ENCODE measurements around the gene TRAF4.
"Not testable (repeated sequence)": the region's sequence is repeated elsewhere in the genome, so short reads cannot be mapped to it uniquely, and the experiment has no call there.

Gene TRAF4

DNA sequence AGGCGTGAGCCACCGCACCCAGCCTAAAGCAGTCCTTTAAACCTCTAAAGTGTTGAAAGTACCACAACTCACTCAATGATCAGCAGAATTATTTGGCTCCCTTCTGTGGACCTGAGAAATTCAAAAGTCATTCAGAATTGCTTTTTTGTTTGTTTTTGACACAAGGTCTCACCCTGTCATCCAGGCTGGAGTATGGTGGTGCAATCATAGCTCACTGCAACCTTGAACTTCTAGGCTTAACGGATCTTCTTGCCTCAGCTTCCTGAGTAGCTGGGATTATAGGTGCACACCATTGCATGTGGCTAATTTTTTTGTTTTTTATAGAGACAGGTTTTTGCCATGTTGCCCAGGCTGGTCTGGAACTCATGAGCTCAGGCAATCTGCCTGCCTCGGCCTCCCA lies 44.3 kb downstream of the TRAF4 start:
- CTCF ChIA-PET, result interaction anchor here (0.6 to 1.8 kb wide), 2 partner anchors 24 to 670 kb away, joined by 3 to 7 read pairs; no protein-coding TSS in a partner anchor

DNA sequence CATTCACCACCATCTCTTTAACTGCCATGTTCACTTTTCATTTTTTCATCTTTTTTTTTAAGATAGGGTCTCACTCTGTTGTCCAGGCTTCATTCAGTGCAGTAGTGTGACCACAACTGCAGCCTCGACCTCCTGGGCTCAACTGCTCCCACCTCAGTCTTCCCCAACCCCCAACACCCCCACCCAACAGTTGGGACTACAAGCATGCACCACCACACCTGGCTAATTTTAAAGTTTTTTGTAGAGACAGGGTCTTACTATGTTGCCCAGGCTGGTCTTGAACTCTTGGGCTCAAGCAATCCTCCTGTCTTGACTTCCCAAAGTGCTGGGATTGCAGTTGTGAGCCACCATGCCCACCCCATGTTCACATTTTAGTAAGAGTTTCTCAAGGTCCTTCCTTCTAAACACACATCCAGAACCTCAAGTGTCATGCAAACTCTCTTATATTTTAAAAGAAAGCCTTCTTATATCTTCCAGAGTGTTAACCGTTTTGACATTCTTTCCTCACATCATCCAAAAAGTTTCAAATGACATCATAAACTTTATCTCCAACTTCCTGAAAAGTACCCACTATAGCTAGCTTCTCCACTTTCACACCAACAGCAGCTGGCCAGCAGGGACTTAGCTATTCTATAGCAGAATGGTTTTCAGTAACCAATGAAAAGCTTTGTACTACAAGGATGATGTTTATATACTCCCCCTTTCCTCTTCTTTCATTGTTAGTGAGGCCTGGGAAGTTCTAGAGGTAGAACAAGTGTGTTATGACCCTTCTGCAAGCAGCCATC lies 49.3 kb downstream of the TRAF4 start:
- H3K27ac Mint-ChIP-seq, result no peak overlapping the region
- peaks cover 4% of the 10 kb centered on the region for H3K36me3 Mint-ChIP-seq
- H3K9me3 Mint-ChIP-seq, result no peaks in the 10 kb centered on the region
- CTCF ChIA-PET, result interaction anchor here (0.5 to 1.5 kb wide), 2 partner anchors 29 to 146 kb away, joined by 3 to 5 read pairs; no protein-coding TSS in a partner anchor
- no peaks in the 10 kb centered on the region for H3K4me1 Mint-ChIP-seq
- DNase-seq, result no peak
- H3K4me3 Mint-ChIP-seq, result no peak overlapping the region
- H3K27me3 Mint-ChIP-seq, result no peaks in the 10 kb centered on the region

More for the DNA sequence above, 44.3 kb downstream of the TRAF4 start:
- H3K27me3 Mint-ChIP-seq, result no peaks in the 10 kb centered on the region
- H3K9me3 Mint-ChIP-seq, result no peaks in the 10 kb centered on the region
- DNase-seq, result no peak
- H3K4me3 Mint-ChIP-seq, result no peak overlapping the region
- no peaks in the 10 kb centered on the region for H3K4me1 Mint-ChIP-seq
- no peak overlapping the region for H3K27ac Mint-ChIP-seq
- peaks cover 3% of the 10 kb centered on the region for H3K36me3 Mint-ChIP-seq

DNA sequence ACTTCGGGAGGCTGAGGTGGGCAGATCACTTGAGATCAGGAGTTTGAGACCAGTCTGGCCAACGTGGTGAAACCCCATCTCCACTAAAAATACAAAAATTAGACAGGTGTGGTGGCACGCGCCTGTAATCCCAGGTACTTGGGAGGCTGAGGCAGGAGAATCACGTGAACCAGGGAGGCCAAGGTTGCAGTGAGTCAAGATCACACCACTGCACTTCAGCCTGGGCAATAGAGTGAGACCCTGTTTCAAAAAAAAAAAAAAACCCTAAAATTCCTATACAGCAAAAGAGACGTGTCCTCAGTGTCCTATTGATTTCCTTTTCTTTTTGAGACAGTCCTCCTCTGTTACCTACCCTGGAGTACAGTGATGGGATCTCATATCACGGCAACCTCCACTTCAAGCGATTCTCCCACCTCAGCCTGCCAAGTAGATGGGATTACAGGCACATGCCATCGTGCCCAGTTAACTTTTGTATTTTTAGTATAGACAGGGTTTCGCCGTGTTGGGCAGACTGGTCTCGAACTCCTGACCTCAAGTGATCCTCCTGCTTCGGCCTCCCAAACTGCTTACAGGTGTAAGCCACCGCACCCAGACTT lies 51.1 kb downstream of the TRAF4 start:
- H3K27me3 Mint-ChIP-seq, H3K4me3 Mint-ChIP-seq, CTCF ChIA-PET, H3K9me3 Mint-ChIP-seq, H3K4me1 Mint-ChIP-seq, DNase-seq, H3K36me3 Mint-ChIP-seq, H3K27ac Mint-ChIP-seq: not testable (repeated sequence)

DNA sequence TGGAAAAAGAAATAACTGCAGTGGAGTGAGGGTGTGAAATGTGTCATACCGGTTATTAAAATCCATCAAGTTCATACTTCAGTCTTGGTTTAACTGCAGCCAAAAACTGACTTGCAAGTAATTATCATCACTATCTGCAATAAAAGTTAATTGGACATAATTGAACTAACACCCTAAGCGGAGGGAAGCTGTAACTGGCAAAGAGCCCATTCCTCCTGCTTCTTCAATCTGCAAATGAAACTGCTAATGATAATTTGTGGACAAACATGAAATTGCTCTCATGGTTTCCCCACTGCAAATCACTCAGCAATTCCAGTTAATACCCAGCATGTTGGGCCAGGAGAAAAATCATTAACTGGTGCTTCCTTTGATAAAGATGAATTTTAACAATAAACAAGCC lies 52.3 kb downstream of the TRAF4 start:
- CTCF ChIA-PET, result no interaction called here
- no peaks in the 10 kb centered on the region for H3K4me1 Mint-ChIP-seq
- DNase-seq, result no peak
- H3K27me3 Mint-ChIP-seq, result no peaks in the 10 kb centered on the region
- H3K27ac Mint-ChIP-seq, result no peak overlapping the region
- H3K4me3 Mint-ChIP-seq, result no peak overlapping the region
- peaks cover 4% of the 10 kb centered on the region for H3K36me3 Mint-ChIP-seq
- no peaks in the 10 kb centered on the region for H3K9me3 Mint-ChIP-seq
